ENCODE results near the gene RPL13. TPM values are rescaled to one million over a fixed set of nuclear protein-coding genes. Genes with fewer than 3 reads are reported as not detected.

Gene RPL13
- total and polyA plus RNA-seq, 4 donors, result 699 to 2,663 (median 1,571) TPM

GRCh38 chr16:89612415-89613166, 52.1 kb downstream of the RPL13 start:
- no peak overlapping the region for H3K4me3 ChIP-seq (ENCODE audit: low read depth in 1 of 3, low read length in 3 of 3)
- TF ChIP-seq RXRA (IDR thresholded peaks at IDR 0.05) (no peak), FOXA1 (IDR thresholded peaks at IDR 0.05) (no peak), YY1 (IDR thresholded peaks at IDR 0.05) (no peak)
- TF ChIP-seq, protein P1, sequence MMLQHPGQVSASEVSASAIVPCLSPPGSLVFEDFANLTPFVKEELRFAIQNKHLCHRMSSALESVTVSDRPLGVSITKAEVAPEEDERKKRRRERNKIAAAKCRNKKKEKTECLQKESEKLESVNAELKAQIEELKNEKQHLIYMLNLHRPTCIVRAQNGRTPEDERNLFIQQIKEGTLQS (IDR thresholded peaks at IDR 0.05), result no peak
- no peak overlapping the region for H3K27ac ChIP-seq (ENCODE audit: low read depth in 1 of 2, low read length in 2 of 2)
- DNase-seq (ENCODE audit: low spot score), result no peak
- H3K9me3 ChIP-seq (ENCODE audit: control insufficient read depth in 4 of 4, low read length in 3 of 4), result no peaks in the 10 kb centered on the region
- H3K27me3 ChIP-seq (ENCODE audit: control insufficient read depth in 4 of 4, insufficient read depth in 4 of 4, low read length in 3 of 4), result no peaks in the 10 kb centered on the region
- no peak overlapping the region for H3K9ac ChIP-seq (ENCODE audit: low read depth in 1 of 2, low read length in 2 of 2)
- no peaks in the 10 kb centered on the region for H3K36me3 ChIP-seq (ENCODE audit: control insufficient read depth in 4 of 4, insufficient read depth in 3 of 4, low read depth in 1 of 4, low read length in 3 of 4)
- H3K4me1 ChIP-seq (ENCODE audit: control insufficient read depth in 4 of 4, insufficient read depth in 4 of 4, low read length in 3 of 4), result no peaks in the 10 kb centered on the region
- WGBS, result 89% methylated on average over 20 of the region's 20 CpGs

GRCh38 chr16:89613231-89613953, 52.9 kb downstream of the RPL13 start, which contains the start of gene DPEP1:
DPEP1 (plus strand) TSS chr16:89613642; CDS start chr16:89630411, 16,769 bp downstream.
- 82% methylated on average over 19 of the region's 19 CpGs for WGBS
- TF ChIP-seq TAF1 (conservative IDR thresholded peaks at IDR 0.05) (no peak), HNF4A (conservative IDR thresholded peaks at IDR 0.05) (no peak), FOXA2 (IDR thresholded peaks at IDR 0.05) (no peak), SP1 (IDR thresholded peaks at IDR 0.05) (no peak), GABPA (IDR thresholded peaks at IDR 0.05 in 1 of 2, conservative IDR thresholded peaks at IDR 0.05 in 1 of 2) (no peak), EGR1 (IDR thresholded peaks at IDR 0.05; ENCODE audit: low read depth in 2 of 2) (no peak), MAX (IDR thresholded peaks at IDR 0.05) (no peak)
- TF ChIP-seq, protein P1 (IDR thresholded peaks at IDR 0.05), result no peak
- TF ChIP-seq, protein P2, sequence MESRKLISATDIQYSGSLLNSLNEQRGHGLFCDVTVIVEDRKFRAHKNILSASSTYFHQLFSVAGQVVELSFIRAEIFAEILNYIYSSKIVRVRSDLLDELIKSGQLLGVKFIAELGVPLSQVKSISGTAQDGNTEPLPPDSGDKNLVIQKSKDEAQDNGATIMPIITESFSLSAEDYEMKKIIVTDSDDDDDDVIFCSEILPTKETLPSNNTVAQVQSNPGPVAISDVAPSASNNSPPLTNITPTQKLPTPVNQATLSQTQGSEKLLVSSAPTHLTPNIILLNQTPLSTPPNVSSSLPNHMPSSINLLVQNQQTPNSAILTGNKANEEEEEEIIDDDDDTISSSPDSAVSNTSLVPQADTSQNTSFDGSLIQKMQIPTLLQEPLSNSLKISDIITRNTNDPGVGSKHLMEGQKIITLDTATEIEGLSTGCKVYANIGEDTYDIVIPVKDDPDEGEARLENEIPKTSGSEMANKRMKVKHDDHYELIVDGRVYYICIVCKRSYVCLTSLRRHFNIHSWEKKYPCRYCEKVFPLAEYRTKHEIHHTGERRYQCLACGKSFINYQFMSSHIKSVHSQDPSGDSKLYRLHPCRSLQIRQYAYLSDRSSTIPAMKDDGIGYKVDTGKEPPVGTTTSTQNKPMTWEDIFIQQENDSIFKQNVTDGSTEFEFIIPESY (IDR thresholded peaks at IDR 0.05), result no peak
- no peak within 1 kb of the TSS for H3K4me3 ChIP-seq (ENCODE audit: low read depth in 1 of 3, low read length in 3 of 3)
- H3K4me1 ChIP-seq (ENCODE audit: control insufficient read depth in 4 of 4, insufficient read depth in 4 of 4, low read length in 3 of 4), result no peaks in the 10 kb centered on the region
- no peak within 1 kb of the TSS for H3K27ac ChIP-seq (ENCODE audit: low read depth in 1 of 2, low read length in 2 of 2)
- H3K9ac ChIP-seq (ENCODE audit: low read depth in 1 of 2, low read length in 2 of 2), result no peak within 1 kb of the TSS
- no peak for DNase-seq (ENCODE audit: low spot score)
- H3K9me3 ChIP-seq (ENCODE audit: control insufficient read depth in 4 of 4, low read length in 3 of 4), result no peaks in the 10 kb centered on the region
- H3K36me3 ChIP-seq (ENCODE audit: control insufficient read depth in 4 of 4, insufficient read depth in 3 of 4, low read depth in 1 of 4, low read length in 3 of 4), result no peaks in the 10 kb centered on the region
- no peaks in the 10 kb centered on the region for H3K27me3 ChIP-seq (ENCODE audit: control insufficient read depth in 4 of 4, insufficient read depth in 4 of 4, low read length in 3 of 4)

- no peak for DNase-seq (ENCODE audit: low spot score)
- H3K4me3 ChIP-seq (ENCODE audit: low read depth in 1 of 3, low read length in 3 of 3), result no peak overlapping the region
- TF ChIP-seq TAF1 (conservative IDR thresholded peaks at IDR 0.05) (no peak), FOXA1 (IDR thresholded peaks at IDR 0.05) (no peak), RAD21 (IDR thresholded peaks at IDR 0.05) (no peak), JUND (IDR thresholded peaks at IDR 0.05) (no peak), YY1 (IDR thresholded peaks at IDR 0.05) (no peak), HNF4G (IDR thresholded peaks at IDR 0.05) (no peak), REST (IDR thresholded peaks at IDR 0.05) (no peak), FOXA2 (IDR thresholded peaks at IDR 0.05) (no peak), RXRA (IDR thresholded peaks at IDR 0.05) (no peak), SP1 (IDR thresholded peaks at IDR 0.05) (no peak), HNF4A (conservative IDR thresholded peaks at IDR 0.05) (no peak)
- TF ChIP-seq, protein P2 (IDR thresholded peaks at IDR 0.05), result no peak
- TF ChIP-seq, protein P1 (IDR thresholded peaks at IDR 0.05), result no peak
These were observed 53.5 kb downstream of the RPL13 start for GRCh38 chr16:89613954-89614459.

More at GRCh38 chr16:89613954-89614459, 53.5 kb downstream of the RPL13 start:
- Histone ChIP-seq H3K36me3 (ENCODE audit: control insufficient read depth in 4 of 4, insufficient read depth in 3 of 4, low read depth in 1 of 4, low read length in 3 of 4) (no peaks in the 10 kb centered on the region), H3K9ac (ENCODE audit: low read depth in 1 of 2, low read length in 2 of 2) (no peak overlapping the region), H3K27me3 (ENCODE audit: control insufficient read depth in 4 of 4, insufficient read depth in 4 of 4, low read length in 3 of 4) (no peaks in the 10 kb centered on the region), H3K9me3 (ENCODE audit: control insufficient read depth in 4 of 4, low read length in 3 of 4) (no peaks in the 10 kb centered on the region), H3K4me1 (ENCODE audit: control insufficient read depth in 4 of 4, insufficient read depth in 4 of 4, low read length in 3 of 4) (no peaks in the 10 kb centered on the region), H3K27ac (ENCODE audit: low read depth in 1 of 2, low read length in 2 of 2) (no peak overlapping the region)
- WGBS, result 95% methylated on average over 22 of the region's 22 CpGs
